HCT116 (cell line): ENCODE measurements around the gene PHF11. TPM values are rescaled to one million over a fixed set of nuclear protein-coding genes. Genes with fewer than 3 reads are reported as not detected.

Source experiments
- ATAC-seq: fragments of 200-7000 bp; cut with Tn5 transposase; 2 replicates; pipeline ENCODE4 v1.9.1; 2020; ENCODE audit warnings: mild to moderate bottlenecking, moderate library complexity
- Bru-seq: library from RNA; stranded (reverse); fragments of 400-500 nt; gene quantifications from one replicate; lab custom pipeline; 2021; lab: Mats Ljungman, UMichigan
- BruChase-seq, 2 experiments: library from RNA; stranded (reverse); fragments of 400-500 nt; gene quantifications; one replicate each; lab custom pipeline; 2021; lab: Mats Ljungman, UMichigan
- BruUV-seq: library from RNA; stranded (reverse); fragments of 400-500 nt; replicated peaks from 2 replicates; lab custom pipeline; 2021; lab: Mats Ljungman, UMichigan
- CTCF ChIA-PET: fragments of 300-600 bp; sonication (Branson Sonifier 250); formaldehyde crosslinking; loops from one replicate; lab custom pipeline; 2021; ENCODE audit warnings: antibody characterized with exemption; lab: Charles Lee
- POLR2A ChIA-PET: fragments of 300-600, 350-600 bp; sonication (Branson Sonifier 250); formaldehyde crosslinking; loops from one replicate; lab custom pipeline; 2021; ENCODE audit warnings: antibody characterized with exemption; lab: Charles Lee
- RAD21 ChIA-PET, 2 experiments: fragments of 300-600 bp; sonication (Branson Sonifier 250); formaldehyde crosslinking; loops; one replicate each; lab custom pipeline; 2023; ENCODE audit warnings: low total read pairs in 2 of 2; ENCODE audit not compliant: uncharacterized antibody in 2 of 2, unreplicated experiment in 2 of 2, low non-redundant PET in 1 of 2; lab: Charles Lee
- DNase-seq: peaks from one replicate; pipeline ENCODE4 v3.0.0-alpha.2; 2010; ENCODE audit warnings: low read depth, low spot score
- H2AFZ ChIP-seq: fragments of 200-600 bp; shearing (Covaris generic), sonication (generic); 2 replicates; pipeline ENCODE4 v1.6.1; 2017; ENCODE audit warnings: low read depth, mixed run types, mixed read lengths, antibody characterized with exemption, low read length; ENCODE audit not compliant: poor library complexity, severe bottlenecking
- H3K27ac ChIP-seq: 2 replicates; pipeline ENCODE4 v1.5.1; 2012; ENCODE audit warnings: low read depth, low read length
- H3K27me3 ChIP-seq: fragments of 200-600 bp; sonication (generic); 2 replicates; pipeline ENCODE4 v1.6.1; 2016; ENCODE audit warnings: mixed run types, low read length, mixed read lengths; ENCODE audit not compliant: insufficient read depth
- H3K36me3 ChIP-seq, 2 experiments: fragments of 200-500 bp in 1 of 2; fragments of 200-600 bp in 1 of 2; sonication (Bioruptor generic) in 1 of 2; sonication (generic) in 1 of 2; 2 replicates each; pipeline versions ENCODE4 v1.5.1 to v1.6.1; 2014 to 2016; ENCODE audit warnings: low read length in 2 of 2, inconsistent platforms in 1 of 2, mixed read lengths in 1 of 2, mixed run types in 1 of 2; ENCODE audit not compliant: insufficient read depth in 2 of 2, control insufficient read depth in 1 of 2
- H3K4me1 ChIP-seq, 2 experiments: fragments of 200-600 bp in 1 of 2; sonication (generic) in 1 of 2; 2 replicates each; pipeline versions ENCODE4 v1.5.1 to v1.6.1; 2012 to 2017; ENCODE audit warnings: low read length in 2 of 2, inconsistent platforms in 1 of 2, mild to moderate bottlenecking in 1 of 2, mixed read lengths in 1 of 2, mixed run types in 1 of 2, moderate library complexity in 1 of 2; ENCODE audit not compliant: insufficient read depth in 2 of 2, control insufficient read depth in 1 of 2
- H3K4me2 ChIP-seq: fragments of 200-600 bp; sonication (generic); 2 replicates; pipeline ENCODE4 v1.6.1; 2017; ENCODE audit warnings: mixed run types, low read length, mixed read lengths
- H3K4me3 ChIP-seq, 2 experiments: fragments of 200-600 bp in 1 of 2; sonication (generic) in 1 of 2; replicated peaks in 1 of 2; 2 replicates each; pipeline ENCODE4 v1.5.1; 2011 to 2016; ENCODE audit warnings: low read length in 2 of 2, control low read depth in 1 of 2, low read depth in 1 of 2, mild to moderate bottlenecking in 1 of 2, mixed read lengths in 1 of 2, mixed run types in 1 of 2
- H3K79me2 ChIP-seq: fragments of 200-600 bp; sonication (generic); 2 replicates; pipeline ENCODE4 v1.6.1; 2017; ENCODE audit warnings: mild to moderate bottlenecking, mixed run types, low read length, moderate library complexity, mixed read lengths; ENCODE audit not compliant: insufficient read depth
- H3K9ac ChIP-seq: fragments of 200-600 bp; sonication (generic); 2 replicates; pipeline ENCODE4 v1.6.1; 2016; ENCODE audit warnings: low read length, mixed read lengths
- H3K9me2 ChIP-seq: fragments of 200-600 bp; sonication (generic), shearing (Covaris generic); 2 replicates; pipeline ENCODE4 v1.6.1; 2017; ENCODE audit warnings: mixed run types, mild to moderate bottlenecking, moderate library complexity; ENCODE audit not compliant: insufficient read depth
- H3K9me3 ChIP-seq, 2 experiments: fragments of 200-500 bp in 1 of 2; fragments of 200-600 bp in 1 of 2; sonication (Bioruptor generic) in 1 of 2; sonication (generic) in 1 of 2; 2 replicates each; pipeline ENCODE4 v1.6.1; 2014 to 2017; ENCODE audit warnings: low read length in 2 of 2, mixed read lengths in 2 of 2, inconsistent platforms in 1 of 2, low read depth in 1 of 2, mild to moderate bottlenecking in 1 of 2, mixed run types in 1 of 2, moderate library complexity in 1 of 2; ENCODE audit not compliant: control insufficient read depth in 1 of 2, insufficient read depth in 1 of 2
- H4K20me1 ChIP-seq: fragments of 200-600 bp; sonication (generic), shearing (Covaris generic); 2 replicates; pipeline ENCODE4 v1.6.1; 2017; ENCODE audit warnings: mixed run types, mild to moderate bottlenecking, moderate library complexity; ENCODE audit not compliant: insufficient read depth
- CBX3 ChIP-seq: IDR thresholded peaks from 2 replicates; pipeline ENCODE4 v1.6.1; 2012; ENCODE audit warnings: low read depth
- CEBPB ChIP-seq: IDR thresholded peaks from 2 replicates; pipeline ENCODE4 v1.6.1; 2012; ENCODE audit warnings: low read depth
- EGR1 ChIP-seq: IDR thresholded peaks from 2 replicates; pipeline ENCODE4 v1.6.1; 2012; ENCODE audit warnings: low read depth
- ELF1 ChIP-seq: IDR thresholded peaks from 2 replicates; pipeline ENCODE4 v1.6.1; 2012; ENCODE audit warnings: low read depth, borderline replicate concordance
- EZH2 ChIP-seq: fragments of 200-600 bp; sonication (generic); IDR thresholded peaks from 2 replicates; pipeline ENCODE4 v1.6.1; 2017; ENCODE audit warnings: antibody characterized with exemption, mixed run types
- FOSL1 ChIP-seq: IDR thresholded peaks from 2 replicates; pipeline ENCODE4 v1.6.1; 2012; ENCODE audit warnings: low read depth
- JUND ChIP-seq: IDR thresholded peaks from 2 replicates; pipeline ENCODE4 v1.6.1; 2012
- POLR2A ChIP-seq: IDR thresholded peaks from 2 replicates; pipeline ENCODE4 v1.7.0; 2011; ENCODE audit warnings: borderline replicate concordance; ENCODE audit not compliant: insufficient read depth, insufficient read length; ENCODE audit errors: extremely low read depth
- POLR2AphosphoS5 ChIP-seq: IDR thresholded peaks from 2 replicates; pipeline ENCODE4 v1.6.1; 2011; ENCODE audit warnings: mild to moderate bottlenecking, low read depth, low read length, moderate library complexity
- RAD21 ChIP-seq: IDR thresholded peaks from 2 replicates; pipeline ENCODE4 v1.6.1; 2012; ENCODE audit warnings: low read depth, mild to moderate bottlenecking
- SP1 ChIP-seq: IDR thresholded peaks from 2 replicates; pipeline ENCODE4 v1.6.1; 2012; ENCODE audit warnings: low read depth
- SRF ChIP-seq: IDR thresholded peaks from 2 replicates; pipeline ENCODE4 v1.6.1; 2012; ENCODE audit warnings: low read depth
- YY1 ChIP-seq: IDR thresholded peaks from 2 replicates; pipeline ENCODE4 v1.6.1; 2011; ENCODE audit warnings: low read length, low read depth, moderate library complexity, mild to moderate bottlenecking; ENCODE audit not compliant: insufficient replicate concordance; ENCODE audit errors: extremely low read depth
- ZFX ChIP-seq: fragments of 450-650 bp; IDR thresholded peaks from 2 replicates; pipeline ENCODE4 v1.6.1; 2017
- intact Hi-C: fragments of 100-400 bp; cut with micrococcal nuclease; formaldehyde crosslinking; loops from 2 replicates; pipeline ENCODE4 v1.10.0; 2022
- long read RNA-seq: library from polyadenylated mRNA; unstranded; transcript quantifications from one replicate; pipeline ENCODE4 v2.0.0, GENCODE V29; 2021; ENCODE audit not compliant: unreplicated experiment
- polyA plus RNA-seq: library from polyadenylated mRNA; unstranded; fragments of >200 nt; gene quantifications from 2 replicates; pipeline ENCODE4 v1.2.1, GENCODE V29; 2012; ENCODE audit warnings: missing spikeins
- total RNA-seq: library from RNA; stranded (reverse); gene quantifications from one replicate; pipeline ENCODE4 v1.2.1, GENCODE V29; 2021; ENCODE audit not compliant: unreplicated experiment
- TF ChIP-seq, protein P1 (sequence below): IDR thresholded peaks from 2 replicates; pipeline ENCODE4 v1.6.1; 2011; ENCODE audit warnings: mild to moderate bottlenecking, low read length, moderate library complexity; ENCODE audit not compliant: insufficient replicate concordance; ENCODE audit errors: extremely low read depth
- TF ChIP-seq, protein P2 (sequence below): IDR thresholded peaks from 2 replicates; pipeline ENCODE4 v1.6.1; 2012

Gene PHF11
- 12.1 TPM for total RNA-seq
- polyA plus RNA-seq: 8.8 and 11.0 TPM in 2 replicates
- percentile 57 among the genes with signal in this experiment for Bru-seq, nascent RNA
- BruChase-seq, experiment 1, labeled RNA remaining after a 6-hour chase: percentile 70 among the genes with signal in this experiment
- BruChase-seq, experiment 2, labeled RNA remaining after a 2-hour chase: percentile 64 among the genes with signal in this experiment
- long read RNA-seq, partial matches to known transcripts: 0 of 6 reads
- long read RNA-seq, other reads (novel, unspliced or antisense): 3 of 6 reads

- H3K9me3 ChIP-seq: no peaks in the 10 kb centered on the region
- H3K27me3 ChIP-seq: no peaks in the 10 kb centered on the region
- H3K36me3 ChIP-seq: no peaks in the 10 kb centered on the region
- peak within 1 kb of the TSS; percentile 73 for H3K9ac ChIP-seq
- ChIA-PET POLR2A (interaction anchor here (1.3 kb wide), 1 partner anchor 30 kb away, joined by 3 read pairs; no protein-coding TSS in a partner anchor), CTCF (no interaction called here), RAD21 (no interaction called here)
- H3K4me2 ChIP-seq: peak within 1 kb of the TSS; percentile 87
- H3K27ac ChIP-seq: peak within 1 kb of the TSS; percentile 67
- intact Hi-C loops: no loop called here
- H2AFZ ChIP-seq: peak within 1 kb of the TSS; percentile 74
- peaks cover 11 to 21% of the 10 kb centered on the region in 2 experiments; a peak in 3 of 4 replicates for H3K4me1 ChIP-seq
- TF ChIP-seq ELF1 (peak; percentile 74), JUND (no peak), POLR2AphosphoS5 (peak; percentile 59), FOSL1 (no peak), ZFX (peak; percentile 70)
- H3K79me2 ChIP-seq: no peaks in the 10 kb centered on the region
- ATAC-seq (peak; percentile 85), DNase-seq (no peak)
- peak within 1 kb of the TSS; percentile 50 to 62 for H3K4me3 ChIP-seq
- H3K9me2 ChIP-seq: no peaks in the 10 kb centered on the region
- H4K20me1 ChIP-seq: no peaks in the 10 kb centered on the region
- no TSS peak for BruUV-seq
Measured at GRCh38 chr13:49495783-49496762, at the start of gene PHF11. TSS of gene PHF11 (plus strand) at chr13:49495953. CDS start at chr13:49496002, 49 bp downstream.

GRCh38 chr13:49446473-49446872 is 49.3 kb upstream of the PHF11 start:
- POLR2A ChIA-PET: no interaction called here
- CTCF ChIA-PET: no interaction called here
- no TSS peak for BruUV-seq

More at GRCh38 chr13:49446473-49446872, 49.3 kb upstream of the PHF11 start:
- ATAC-seq (no peak), DNase-seq (no peak)
- Histone ChIP-seq H3K79me2 (peaks cover 20% of the 10 kb centered on the region), H3K9me3 (no peaks in the 10 kb centered on the region), H3K36me3 (no peaks in the 10 kb centered on the region), H2AFZ (peak overlapping the region; percentile 80), H4K20me1 (no peaks in the 10 kb centered on the region), H3K9me2 (no peaks in the 10 kb centered on the region), H3K27ac (peak overlapping the region; percentile 92; the same call in 1 of the 2 replicates), H3K4me2 (peak overlapping the region; percentile 86), H3K4me3 (peak overlapping the region; percentile 72 to 76), H3K9ac (peak overlapping the region; percentile 71), H3K4me1 (peaks cover 16 to 21% of the 10 kb centered on the region in 2 experiments), H3K27me3 (no peaks in the 10 kb centered on the region)
- TF ChIP-seq EGR1 (no peak), CBX3 (no peak), SP1 (no peak), CEBPB (no peak), SRF (no peak), YY1 (no peak), ELF1 (no peak), EZH2 (no peak), POLR2A (no peak), RAD21 (no peak)
- TF ChIP-seq, protein P1, sequence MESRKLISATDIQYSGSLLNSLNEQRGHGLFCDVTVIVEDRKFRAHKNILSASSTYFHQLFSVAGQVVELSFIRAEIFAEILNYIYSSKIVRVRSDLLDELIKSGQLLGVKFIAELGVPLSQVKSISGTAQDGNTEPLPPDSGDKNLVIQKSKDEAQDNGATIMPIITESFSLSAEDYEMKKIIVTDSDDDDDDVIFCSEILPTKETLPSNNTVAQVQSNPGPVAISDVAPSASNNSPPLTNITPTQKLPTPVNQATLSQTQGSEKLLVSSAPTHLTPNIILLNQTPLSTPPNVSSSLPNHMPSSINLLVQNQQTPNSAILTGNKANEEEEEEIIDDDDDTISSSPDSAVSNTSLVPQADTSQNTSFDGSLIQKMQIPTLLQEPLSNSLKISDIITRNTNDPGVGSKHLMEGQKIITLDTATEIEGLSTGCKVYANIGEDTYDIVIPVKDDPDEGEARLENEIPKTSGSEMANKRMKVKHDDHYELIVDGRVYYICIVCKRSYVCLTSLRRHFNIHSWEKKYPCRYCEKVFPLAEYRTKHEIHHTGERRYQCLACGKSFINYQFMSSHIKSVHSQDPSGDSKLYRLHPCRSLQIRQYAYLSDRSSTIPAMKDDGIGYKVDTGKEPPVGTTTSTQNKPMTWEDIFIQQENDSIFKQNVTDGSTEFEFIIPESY: no peak
- TF ChIP-seq, protein P2, sequence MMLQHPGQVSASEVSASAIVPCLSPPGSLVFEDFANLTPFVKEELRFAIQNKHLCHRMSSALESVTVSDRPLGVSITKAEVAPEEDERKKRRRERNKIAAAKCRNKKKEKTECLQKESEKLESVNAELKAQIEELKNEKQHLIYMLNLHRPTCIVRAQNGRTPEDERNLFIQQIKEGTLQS: no peak
- RAD21 ChIA-PET: no interaction called here
- intact Hi-C loops: loop anchor here (10.0 kb wide), 1 partner anchor 158 kb away; no protein-coding TSS in a partner anchor
